ENCODE data around the gene SLC4A1AP. TPM values are rescaled to one million over a fixed set of nuclear protein-coding genes. Genes with fewer than 3 reads are reported as not detected.

Gene SLC4A1AP
- total RNA-seq, 1 donor from 2014 or later: 19.8 TPM

GRCh38 chr2:27705851-27706622 lies 42.3 kb downstream of the SLC4A1AP start:
- Mint-ChIP-seq H3K36me3 (ENCODE audit: low read depth, unreplicated experiment) (no peaks in the 10 kb centered on the region), H3K27ac (ENCODE audit: unreplicated experiment) (peak overlapping the region; percentile 30), H3K4me3 (ENCODE audit: unreplicated experiment) (no peak overlapping the region), H3K4me1 (ENCODE audit: unreplicated experiment) (peaks cover 4% of the 10 kb centered on the region), H3K27me3 (ENCODE audit: unreplicated experiment) (no peaks in the 10 kb centered on the region), H3K9me3 (ENCODE audit: unreplicated experiment) (no peaks in the 10 kb centered on the region)
- DNase-seq (ENCODE audit: low spot score): no peak
- TF ChIP-seq CTCF (IDR thresholded peaks at IDR 0.05; ENCODE audit: unreplicated experiment): no peak

DNA sequence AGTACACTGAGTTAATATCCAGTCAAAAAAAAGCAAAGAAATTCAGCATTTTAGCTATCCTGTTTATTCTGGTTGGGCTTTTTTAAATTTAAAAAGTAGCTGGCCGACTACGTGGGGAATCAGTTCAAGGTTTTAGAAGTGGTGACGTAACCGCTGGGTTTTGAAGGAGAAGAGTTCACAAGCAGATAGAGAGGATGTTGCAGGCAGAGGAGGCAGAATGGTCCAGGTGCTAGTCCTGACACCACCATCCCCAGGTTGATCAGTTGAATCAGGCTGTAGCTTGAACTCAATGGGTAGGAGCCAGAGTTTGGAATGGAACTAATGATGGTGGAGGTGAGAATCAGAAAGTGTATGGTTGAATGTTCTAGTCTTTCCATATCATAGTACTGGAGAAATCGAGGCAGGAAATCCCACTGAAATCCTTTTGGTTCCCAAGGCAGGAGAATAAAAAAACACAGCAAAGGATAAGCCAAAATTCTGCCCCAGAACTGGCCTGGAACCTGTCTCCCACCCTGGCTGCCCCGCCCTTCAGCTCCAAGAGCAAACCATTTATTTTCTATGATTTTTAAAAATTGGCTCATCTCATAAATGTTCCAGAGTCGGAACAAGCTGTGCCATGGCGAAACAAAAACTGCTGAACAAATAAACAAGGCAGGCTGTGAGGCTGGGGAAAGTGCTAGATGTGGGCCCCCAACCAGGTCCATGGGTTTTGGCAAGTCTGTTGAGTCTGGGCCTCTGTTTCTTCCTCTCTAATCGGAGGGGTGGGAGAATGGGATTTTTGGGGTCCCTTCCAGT lies 44.0 kb downstream of the SLC4A1AP start:
- no peak overlapping the region for H3K4me3 Mint-ChIP-seq (ENCODE audit: unreplicated experiment)
- DNase-seq (ENCODE audit: low spot score): no peak
- peaks cover 6% of the 10 kb centered on the region for H3K4me1 Mint-ChIP-seq (ENCODE audit: unreplicated experiment)
- H3K36me3 Mint-ChIP-seq (ENCODE audit: low read depth, unreplicated experiment): no peaks in the 10 kb centered on the region
- H3K27me3 Mint-ChIP-seq (ENCODE audit: unreplicated experiment): no peaks in the 10 kb centered on the region
- TF ChIP-seq CTCF (IDR thresholded peaks at IDR 0.05; ENCODE audit: unreplicated experiment): no peak
- H3K27ac Mint-ChIP-seq (ENCODE audit: unreplicated experiment): no peak overlapping the region
- no peaks in the 10 kb centered on the region for H3K9me3 Mint-ChIP-seq (ENCODE audit: unreplicated experiment)

DNA sequence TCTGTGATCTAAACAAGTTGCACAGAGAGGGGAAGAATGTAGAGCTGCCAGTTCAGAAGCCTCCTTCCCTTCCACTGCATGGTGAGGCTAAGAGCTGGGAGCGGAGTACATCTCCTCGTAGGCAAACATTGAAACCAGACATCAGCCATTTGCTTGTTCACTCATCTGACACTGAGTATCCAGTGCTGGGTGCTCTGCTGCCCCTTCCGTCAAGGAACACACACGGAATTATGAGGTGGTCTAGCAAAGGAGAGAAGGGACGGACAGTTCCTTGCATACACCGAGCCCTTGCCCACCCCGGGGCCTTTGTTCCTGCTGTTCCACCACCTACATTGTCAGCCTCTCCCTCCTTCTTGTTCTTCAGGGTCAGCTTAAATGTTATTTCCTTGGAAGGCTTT lies 44.6 kb downstream of the SLC4A1AP start:
- Mint-ChIP-seq H3K27me3 (ENCODE audit: unreplicated experiment) (no peaks in the 10 kb centered on the region), H3K36me3 (ENCODE audit: low read depth, unreplicated experiment) (no peaks in the 10 kb centered on the region), H3K4me1 (ENCODE audit: unreplicated experiment) (peaks cover 8% of the 10 kb centered on the region), H3K9me3 (ENCODE audit: unreplicated experiment) (no peaks in the 10 kb centered on the region), H3K4me3 (ENCODE audit: unreplicated experiment) (no peak overlapping the region), H3K27ac (ENCODE audit: unreplicated experiment) (no peak overlapping the region)
- TF ChIP-seq CTCF (IDR thresholded peaks at IDR 0.05; ENCODE audit: unreplicated experiment): no peak
- no peak for DNase-seq (ENCODE audit: low spot score)

GRCh38 chr2:27708666-27709065 lies 45.0 kb downstream of the SLC4A1AP start:
- no peaks in the 10 kb centered on the region for H3K9me3 Mint-ChIP-seq (ENCODE audit: unreplicated experiment)

More at GRCh38 chr2:27708666-27709065, 45.0 kb downstream of the SLC4A1AP start:
- Mint-ChIP-seq H3K4me1 (ENCODE audit: unreplicated experiment) (peaks cover 8% of the 10 kb centered on the region), H3K27me3 (ENCODE audit: unreplicated experiment) (no peaks in the 10 kb centered on the region), H3K36me3 (ENCODE audit: low read depth, unreplicated experiment) (no peaks in the 10 kb centered on the region), H3K4me3 (ENCODE audit: unreplicated experiment) (no peak overlapping the region), H3K27ac (ENCODE audit: unreplicated experiment) (no peak overlapping the region)
- no peak for DNase-seq (ENCODE audit: low spot score)
- no peak for TF ChIP-seq CTCF (IDR thresholded peaks at IDR 0.05; ENCODE audit: unreplicated experiment)
